ENCODE results near the gene ZNF862. TPM values are rescaled to one million over a fixed set of nuclear protein-coding genes. Genes with fewer than 3 reads are reported as not detected.

ZNF862 gene
- polyA plus RNA-seq (2011; rRNA removed) (11.5 and 11.8 TPM in 2 replicates), polyA minus RNA-seq (2011; rRNA and poly(A)+ RNA removed) (18.4 TPM in 2 replicates)

DNA sequence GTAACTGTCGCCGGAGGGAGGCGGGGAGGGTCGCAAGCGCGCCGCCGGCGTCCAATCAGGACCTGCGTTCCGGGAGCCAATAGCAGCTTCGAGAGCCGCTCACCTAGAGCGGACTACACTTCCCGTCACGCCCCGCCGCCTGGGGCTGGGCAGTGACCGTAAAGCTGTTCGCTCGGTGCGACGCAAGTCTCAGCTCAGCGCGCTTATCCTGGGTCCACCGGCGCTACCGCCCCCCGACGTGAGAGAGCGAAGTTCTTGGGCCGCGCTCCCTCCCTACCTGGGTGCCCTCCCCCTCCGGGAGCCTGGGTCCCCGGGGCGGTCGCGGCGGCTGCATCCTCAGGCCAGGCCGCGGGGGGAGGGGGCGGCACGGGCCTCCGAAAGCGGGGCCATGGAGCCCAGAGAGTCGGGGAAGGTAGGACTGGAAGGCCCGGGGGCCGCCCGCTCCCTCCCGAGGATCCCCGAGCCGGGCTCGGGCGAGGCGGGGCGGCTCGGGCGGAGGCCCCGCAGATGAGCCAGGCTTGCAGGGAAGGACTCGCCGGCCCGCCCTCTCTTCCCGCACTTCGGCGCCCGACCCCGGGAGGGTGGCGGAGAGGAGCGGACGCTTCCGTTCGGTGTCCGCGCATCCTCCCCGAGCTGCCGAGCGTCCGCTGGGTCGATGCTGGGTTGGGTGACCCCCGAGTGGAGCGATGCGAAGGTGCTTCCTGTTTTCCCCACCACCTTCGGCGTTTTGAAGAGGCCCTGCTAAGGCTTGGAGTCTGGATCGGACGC lies at the start of gene ZNF862:
TSS of gene ZNF862 (plus strand) at position 152 of the 768 bp plus-strand sequence. CDS start at position 389, 237 bp downstream.
- ChIA-PET CTCF (interaction anchor here (1.1 to 1.7 kb wide), 2 partner anchors 45 to 67 kb away, joined by 5 read pairs; no protein-coding TSS in a partner anchor), POLR2A (interaction anchor here (1.4 to 1.7 kb wide), 2 partner anchors 17 to 27 kb away, joined by 4 to 8 read pairs; no protein-coding TSS in a partner anchor)
- TF ChIP-seq, protein P1, sequence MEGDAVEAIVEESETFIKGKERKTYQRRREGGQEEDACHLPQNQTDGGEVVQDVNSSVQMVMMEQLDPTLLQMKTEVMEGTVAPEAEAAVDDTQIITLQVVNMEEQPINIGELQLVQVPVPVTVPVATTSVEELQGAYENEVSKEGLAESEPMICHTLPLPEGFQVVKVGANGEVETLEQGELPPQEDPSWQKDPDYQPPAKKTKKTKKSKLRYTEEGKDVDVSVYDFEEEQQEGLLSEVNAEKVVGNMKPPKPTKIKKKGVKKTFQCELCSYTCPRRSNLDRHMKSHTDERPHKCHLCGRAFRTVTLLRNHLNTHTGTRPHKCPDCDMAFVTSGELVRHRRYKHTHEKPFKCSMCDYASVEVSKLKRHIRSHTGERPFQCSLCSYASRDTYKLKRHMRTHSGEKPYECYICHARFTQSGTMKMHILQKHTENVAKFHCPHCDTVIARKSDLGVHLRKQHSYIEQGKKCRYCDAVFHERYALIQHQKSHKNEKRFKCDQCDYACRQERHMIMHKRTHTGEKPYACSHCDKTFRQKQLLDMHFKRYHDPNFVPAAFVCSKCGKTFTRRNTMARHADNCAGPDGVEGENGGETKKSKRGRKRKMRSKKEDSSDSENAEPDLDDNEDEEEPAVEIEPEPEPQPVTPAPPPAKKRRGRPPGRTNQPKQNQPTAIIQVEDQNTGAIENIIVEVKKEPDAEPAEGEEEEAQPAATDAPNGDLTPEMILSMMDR (IDR thresholded peaks at IDR 0.05; ENCODE audit: low read depth, low read length): no peak
- H3K9me3 ChIP-seq (ENCODE audit: control insufficient read depth, insufficient read depth, low read length): no peaks in the 10 kb centered on the region
- H3K27ac ChIP-seq (ENCODE audit: low read depth, low read length): peak within 1 kb of the TSS; percentile 39
- H3K27me3 ChIP-seq (ENCODE audit: control insufficient read depth, insufficient read depth, low read length): no peaks in the 10 kb centered on the region
- H3K4me3 ChIP-seq (ENCODE audit: low read depth, low read length): peak within 1 kb of the TSS; percentile 90
- DNase-seq (ENCODE audit: low read depth, low spot score): peak; percentile 94

DNA sequence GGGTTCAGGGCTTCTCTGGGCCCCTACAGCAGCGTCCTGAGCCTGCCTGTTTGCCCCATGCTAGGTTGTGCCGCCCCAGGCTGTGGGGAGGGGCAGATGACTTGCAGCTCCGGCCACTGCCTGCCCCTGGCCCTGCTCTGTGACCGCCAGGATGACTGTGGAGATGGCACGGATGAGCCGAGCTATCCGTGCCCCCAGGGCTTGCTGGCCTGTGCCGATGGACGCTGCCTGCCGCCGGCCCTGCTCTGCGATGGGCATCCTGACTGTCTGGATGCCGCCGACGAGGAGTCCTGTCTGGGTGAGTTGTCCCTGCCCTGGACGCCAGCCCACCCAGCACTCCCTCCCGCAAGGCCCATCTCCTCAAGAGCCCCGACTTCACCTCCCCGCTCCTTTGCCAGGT lies 49.1 kb upstream of the ZNF862 start:
- Histone ChIP-seq H3K27me3 (ENCODE audit: control insufficient read depth, insufficient read depth, low read length) (peaks cover 23% of the 10 kb centered on the region), H3K9me3 (ENCODE audit: control insufficient read depth, insufficient read depth, low read length) (no peaks in the 10 kb centered on the region; the same call in 1 of the 2 replicates), H3K27ac (ENCODE audit: low read depth, low read length) (no peak overlapping the region), H3K4me3 (ENCODE audit: low read depth, low read length) (no peak overlapping the region)
- ChIA-PET CTCF (no interaction called here), POLR2A (interaction anchor here (0.5 kb wide), 1 partner anchor 554 kb away, joined by 4 read pairs; no protein-coding TSS in a partner anchor)
- TF ChIP-seq, protein P1 (IDR thresholded peaks at IDR 0.05; ENCODE audit: low read depth, low read length): no peak
- DNase-seq (ENCODE audit: low read depth, low spot score): no peak

DNA sequence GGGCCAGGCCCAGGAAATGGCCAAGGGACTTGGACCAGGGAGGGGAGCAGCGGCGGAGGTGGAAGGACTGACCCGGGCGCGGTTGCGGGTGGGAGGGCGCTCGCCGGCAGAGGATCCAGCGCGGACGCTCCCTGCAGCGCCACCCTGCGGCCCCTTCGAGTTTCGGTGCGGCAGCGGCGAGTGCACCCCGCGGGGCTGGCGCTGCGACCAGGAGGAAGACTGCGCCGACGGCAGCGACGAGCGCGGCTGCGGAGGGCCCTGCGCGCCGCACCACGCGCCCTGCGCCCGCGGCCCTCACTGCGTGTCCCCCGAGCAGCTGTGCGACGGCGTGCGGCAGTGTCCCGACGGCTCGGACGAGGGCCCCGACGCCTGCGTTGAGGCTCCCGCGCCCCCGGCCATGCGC lies 48.0 kb upstream of the ZNF862 start:
- DNase-seq (ENCODE audit: low read depth, low spot score): no peak
- ChIA-PET POLR2A (interaction anchor here (0.5 kb wide), 1 partner anchor 259 kb away, joined by 3 read pairs; no protein-coding TSS in a partner anchor), CTCF (no interaction called here)
- H3K27ac ChIP-seq (ENCODE audit: low read depth, low read length): no peak overlapping the region
- H3K4me3 ChIP-seq (ENCODE audit: low read depth, low read length): no peak overlapping the region
- H3K9me3 ChIP-seq (ENCODE audit: control insufficient read depth, insufficient read depth, low read length): no peaks in the 10 kb centered on the region; the same call in 1 of the 2 replicates
- TF ChIP-seq, protein P1 (IDR thresholded peaks at IDR 0.05; ENCODE audit: low read depth, low read length): peak; percentile 18; the same call in 1 of the 2 replicates
- H3K27me3 ChIP-seq (ENCODE audit: control insufficient read depth, insufficient read depth, low read length): peaks cover 23% of the 10 kb centered on the region

DNA sequence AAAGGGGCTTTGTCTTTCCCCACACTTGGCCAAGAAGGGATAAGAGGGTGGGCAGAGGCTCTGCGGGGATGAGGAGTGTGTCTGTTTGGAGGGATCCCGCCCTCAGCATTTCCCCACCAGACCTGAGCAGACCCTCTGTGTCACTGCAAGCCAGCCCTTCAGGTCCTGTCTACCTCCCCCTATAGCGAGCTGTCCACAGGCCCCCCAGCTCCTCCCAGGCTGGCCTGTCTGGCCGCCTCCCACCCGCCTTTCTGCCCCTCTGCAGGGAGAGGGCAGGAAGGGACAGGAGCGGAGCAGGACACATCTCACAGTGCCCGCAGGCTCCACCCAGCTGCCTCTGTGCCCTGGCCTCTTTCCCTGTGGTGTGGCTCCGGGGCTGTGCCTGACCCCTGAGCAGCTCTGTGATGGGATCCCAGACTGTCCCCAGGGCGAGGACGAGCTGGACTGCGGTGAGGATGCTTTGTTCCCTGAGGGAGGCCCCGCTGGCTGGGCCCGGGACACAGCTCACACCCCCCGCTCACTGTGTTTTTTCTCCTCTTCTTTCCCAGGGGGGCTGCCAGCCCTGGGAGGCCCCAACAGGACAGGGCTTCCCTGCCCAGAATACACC lies 47.3 kb upstream of the ZNF862 start:
- peaks cover 23% of the 10 kb centered on the region for H3K27me3 ChIP-seq (ENCODE audit: control insufficient read depth, insufficient read depth, low read length)
- DNase-seq (ENCODE audit: low read depth, low spot score): no peak
- ChIA-PET POLR2A (no interaction called here), CTCF (interaction anchor here (0.6 kb wide), 1 partner anchor 16 kb away, joined by 3 read pairs; no protein-coding TSS in a partner anchor)
- no peak overlapping the region for H3K4me3 ChIP-seq (ENCODE audit: low read depth, low read length)
- H3K9me3 ChIP-seq (ENCODE audit: control insufficient read depth, insufficient read depth, low read length): no peaks in the 10 kb centered on the region; the same call in 1 of the 2 replicates
- no peak overlapping the region for H3K27ac ChIP-seq (ENCODE audit: low read depth, low read length)
- TF ChIP-seq, protein P1 (IDR thresholded peaks at IDR 0.05; ENCODE audit: low read depth, low read length): no peak
